K562 (cell line): ENCODE data around the gene TRUB2. TPM values are rescaled to one million over a fixed set of nuclear protein-coding genes. Genes with fewer than 3 reads are reported as not detected.

Source experiments
- BRD4 ChIP-seq: fragments of 200-600 bp; sonication (generic); IDR thresholded peaks from 2 replicates; pipeline ENCODE4 v1.6.1; 2017; ENCODE audit warnings: inconsistent platforms
- GTF2F1 ChIP-seq: IDR thresholded peaks from 2 replicates; pipeline ENCODE4 v1.6.1; 2011; ENCODE audit warnings: low read depth, low read length, improper control_type of control experiment
- KDM1A ChIP-seq, 2 experiments: fragments of 450-650 bp; IDR thresholded peaks; 2 replicates each; pipeline ENCODE4 v1.6.1; 2016; ENCODE audit warnings: mild to moderate bottlenecking in 2 of 2
- KDM2B ChIP-seq: fragments of 250-450 bp; sonication (Bioruptor Pico); IDR thresholded peaks from 2 replicates; pipeline ENCODE4 v1.8.0; 2021; ENCODE audit warnings: mild to moderate bottlenecking, moderate library complexity
- KDM4B ChIP-seq, 2 experiments: fragments of 450-650 bp in 1 of 2; sonication (generic) in 1 of 2; IDR thresholded peaks; 2 replicates each; pipeline ENCODE4 v1.6.1; 2016 to 2017; ENCODE audit warnings: borderline replicate concordance in 2 of 2, antibody characterized with exemption in 1 of 2, low read depth in 1 of 2, mild to moderate bottlenecking in 1 of 2
- MAFK ChIP-seq: IDR thresholded peaks from 2 replicates; pipeline ENCODE4 v1.6.1; 2011; ENCODE audit warnings: low read length, improper control_type of control experiment
- MAZ ChIP-seq, 2 experiments: fragments of 450-650 bp in 1 of 2; sonication (generic) in 1 of 2; formaldehyde crosslinking; IDR thresholded peaks in 1 of 2; conservative IDR thresholded peaks in 1 of 2; 2 replicates each; pipeline versions ENCODE4 v1.4.0 to v1.5.0; 2020; ENCODE audit warnings: mild to moderate bottlenecking in 1 of 2, missing genetic modification reagents in 1 of 2
- MTF1 ChIP-seq: fragments of 250-450 bp; sonication (Bioruptor Pico); IDR thresholded peaks from 2 replicates; pipeline ENCODE4 v1.9.0; 2021; ENCODE audit warnings: moderate library complexity, mild to moderate bottlenecking, inconsistent platforms, borderline replicate concordance
- MYNN ChIP-seq, 2 experiments: sonication (generic); formaldehyde crosslinking in 1 of 2; IDR thresholded peaks; 2 replicates each; pipeline versions ENCODE4 v1.5.0 to v1.6.1; 2016 to 2020; ENCODE audit warnings: antibody characterized with exemption in 1 of 2, missing genetic modification reagents in 1 of 2
- PPARD ChIP-seq: fragments of 250-450 bp; sonication (Bioruptor Pico); IDR thresholded peaks from 2 replicates; pipeline ENCODE4 v1.8.0; 2022; ENCODE audit warnings: inconsistent platforms, mild to moderate bottlenecking, moderate library complexity
- SRSF7 ChIP-seq: fragments of 200-400 bp; formaldehyde crosslinking; optimal IDR thresholded peaks from 2 replicates; pipeline ENCODE3; 2017; ENCODE audit warnings: mild to moderate bottlenecking, low read depth, low read length
- TSC22D4 ChIP-seq: fragments of 450-650 bp; IDR thresholded peaks from 2 replicates; pipeline ENCODE4 v1.6.1; 2016; ENCODE audit warnings: missing genetic modification characterization, missing biosample characterization, control low read depth
- ZC3H8 ChIP-seq: fragments of 450-650 bp; IDR thresholded peaks from 2 replicates; pipeline ENCODE4 v1.6.1; 2017
- ZNF444 ChIP-seq: fragments of 250-450 bp; sonication (Bioruptor Pico); IDR thresholded peaks from 2 replicates; pipeline ENCODE4 v1.4.0; 2020; ENCODE audit warnings: mild to moderate bottlenecking, moderate library complexity
- ZNF507 ChIP-seq: conservative IDR thresholded peaks from 2 replicates; pipeline ENCODE4 v1.6.1; 2017; ENCODE audit warnings: missing genetic modification characterization, missing compliant biosample characterization
- ZNF76 ChIP-seq: fragments of 250-450 bp; sonication (Bioruptor Pico); IDR thresholded peaks from 2 replicates; pipeline ENCODE4 v1.4.0; 2020; ENCODE audit warnings: mild to moderate bottlenecking, moderate library complexity, borderline replicate concordance
- ZNF778 ChIP-seq: fragments of 450-650 bp; formaldehyde crosslinking; IDR thresholded peaks from 2 replicates; pipeline ENCODE4 v1.4.0; 2020; ENCODE audit warnings: mild to moderate bottlenecking, moderate library complexity
- polyA plus RNA-seq, 8 experiments: library from polyadenylated mRNA; depleted of rRNA in 4 of 8; stranded (reverse) in 5 of 8; unstranded in 3 of 8; fragments of >200 nt; fragmentation: Nextera tagmentation in 2 of 8; fragmentation: Illumina TruSeq in 1 of 8; extraction: Ambion mirVana in 2 of 8; extraction: Trizol in 1 of 8; gene quantifications; 2 replicates each; pipeline versions ENCODE4 v1.2.1 to v1.2.3, GENCODE V29; 2011 to 2014; ENCODE audit warnings: inconsistent platforms in 1 of 8, missing spikeins in 1 of 8
- total RNA-seq, 7 experiments: library from RNA; depleted of rRNA in 6 of 7; stranded (reverse); fragments of >200 nt in 6 of 7; fragmentation: Illumina TruSeq in 2 of 7; extraction: Trizol in 2 of 7; gene quantifications; 2 replicates each; pipeline versions ENCODE4 v1.2.1 to v1.2.3, GENCODE V29; 2011 to 2021; ENCODE audit warnings: low replicate concordance in 1 of 7
- TF ChIP-seq, protein P1 (sequence below): fragments of 250-450 bp; sonication (Bioruptor Pico); IDR thresholded peaks from 2 replicates; pipeline ENCODE4 v1.8.0; 2022; ENCODE audit warnings: inconsistent platforms
- TF ChIP-seq, protein P2 (sequence below), 2 experiments: fragments of 450-650 bp in 1 of 2; sonication (generic) in 1 of 2; formaldehyde crosslinking in 1 of 2; IDR thresholded peaks in 1 of 2; conservative IDR thresholded peaks in 1 of 2; 2 replicates each; pipeline versions ENCODE4 v1.6.1 to v1.8.1; 2016 to 2023; ENCODE audit warnings: mild to moderate bottlenecking in 2 of 2, moderate library complexity in 2 of 2, inconsistent platforms in 1 of 2, missing genetic modification reagents in 1 of 2
- TF ChIP-seq, protein P3 (sequence below): fragments of 250-450 bp; sonication (Bioruptor Pico); IDR thresholded peaks from 2 replicates; pipeline ENCODE4 v1.4.0; 2020; ENCODE audit warnings: borderline replicate concordance
- TF ChIP-seq, protein P4 (sequence below): fragments of 450-650 bp; conservative IDR thresholded peaks from 2 replicates; pipeline ENCODE4 v1.6.1; 2016; ENCODE audit warnings: missing genetic modification characterization, low read depth, mild to moderate bottlenecking, control low read depth, missing compliant biosample characterization

Gene TRUB2
- total and polyA plus RNA-seq, 9 of the 15 experiments (the other 6 are each of a cell fraction or from before 2014, with no cell fraction given) = 9.3 to 110 (median 63.0) TPM

DNA sequence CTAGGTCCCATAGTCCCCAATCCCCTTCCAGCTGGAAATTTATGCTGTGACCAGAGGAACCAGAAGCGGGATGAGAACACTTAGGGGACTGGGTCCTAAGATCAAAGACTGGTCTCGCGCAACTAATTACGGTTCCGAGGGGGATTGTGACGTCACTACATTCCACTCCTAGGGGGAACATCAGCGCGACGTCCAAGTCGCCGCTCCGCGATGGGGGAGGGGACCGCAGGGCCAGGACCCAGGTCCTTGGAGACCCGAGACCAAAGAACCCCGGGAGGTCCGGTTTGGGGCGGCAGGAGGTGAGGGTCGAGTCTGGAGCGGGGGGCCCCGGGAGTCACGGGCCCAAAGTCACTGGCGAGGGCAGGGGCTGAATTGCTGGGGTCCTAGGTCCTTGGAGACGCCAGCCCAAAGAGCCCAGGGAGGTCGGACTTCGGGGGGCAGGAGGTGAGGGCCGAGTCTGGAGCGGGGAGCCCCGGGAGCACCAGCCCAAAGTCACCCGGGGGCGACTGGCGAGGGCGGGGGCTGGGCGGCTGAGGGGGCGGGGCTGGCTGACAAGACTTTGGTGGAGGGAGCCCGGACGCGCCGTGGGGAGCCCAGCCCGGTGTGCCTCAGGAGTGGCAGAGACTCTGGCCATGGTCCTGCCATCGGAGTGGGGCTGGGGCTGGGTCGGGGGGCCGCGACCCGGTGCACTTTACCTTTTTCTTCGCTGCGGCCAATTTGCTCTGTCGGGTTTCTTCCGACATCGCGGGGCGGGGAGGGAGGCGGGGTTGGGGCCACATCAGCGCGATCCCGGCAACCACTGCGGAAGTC, 46.8 kb downstream of the TRUB2 start, which contains the start of gene GOLGA2 (continued):
- TF ChIP-seq, protein P1, sequence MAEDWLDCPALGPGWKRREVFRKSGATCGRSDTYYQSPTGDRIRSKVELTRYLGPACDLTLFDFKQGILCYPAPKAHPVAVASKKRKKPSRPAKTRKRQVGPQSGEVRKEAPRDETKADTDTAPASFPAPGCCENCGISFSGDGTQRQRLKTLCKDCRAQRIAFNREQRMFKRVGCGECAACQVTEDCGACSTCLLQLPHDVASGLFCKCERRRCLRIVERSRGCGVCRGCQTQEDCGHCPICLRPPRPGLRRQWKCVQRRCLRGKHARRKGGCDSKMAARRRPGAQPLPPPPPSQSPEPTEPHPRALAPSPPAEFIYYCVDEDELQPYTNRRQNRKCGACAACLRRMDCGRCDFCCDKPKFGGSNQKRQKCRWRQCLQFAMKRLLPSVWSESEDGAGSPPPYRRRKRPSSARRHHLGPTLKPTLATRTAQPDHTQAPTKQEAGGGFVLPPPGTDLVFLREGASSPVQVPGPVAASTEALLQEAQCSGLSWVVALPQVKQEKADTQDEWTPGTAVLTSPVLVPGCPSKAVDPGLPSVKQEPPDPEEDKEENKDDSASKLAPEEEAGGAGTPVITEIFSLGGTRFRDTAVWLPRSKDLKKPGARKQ (CRISPR knock-in tag) = no peak
- no peak for TF ChIP-seq SRSF7
- TF ChIP-seq KDM4B (IDR thresholded peaks at IDR 0.05; ENCODE audit: borderline replicate concordance in 2 of 2, low read depth in 1 of 2) = no peak
- TF ChIP-seq, protein P2, sequence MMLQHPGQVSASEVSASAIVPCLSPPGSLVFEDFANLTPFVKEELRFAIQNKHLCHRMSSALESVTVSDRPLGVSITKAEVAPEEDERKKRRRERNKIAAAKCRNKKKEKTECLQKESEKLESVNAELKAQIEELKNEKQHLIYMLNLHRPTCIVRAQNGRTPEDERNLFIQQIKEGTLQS (IDR thresholded peaks at IDR 0.05) = no peak
- TF ChIP-seq, protein P2 (CRISPR knock-in tag; conservative IDR thresholded peaks at IDR 0.05) = peak; percentile 93; the same call in 1 of the 2 replicates
- TF ChIP-seq ZNF778 (CRISPR knock-in tag) = no peak
- TF ChIP-seq TSC22D4 = no peak
- no peak for TF ChIP-seq ZC3H8
- 0 out of 2 replicates have a peak, but pooled peaks have one; percentile 1 for TF ChIP-seq MAFK
- no peak for TF ChIP-seq PPARD (CRISPR knock-in tag)
- TF ChIP-seq BRD4 = peak; percentile 100
- TF ChIP-seq, protein P3, sequence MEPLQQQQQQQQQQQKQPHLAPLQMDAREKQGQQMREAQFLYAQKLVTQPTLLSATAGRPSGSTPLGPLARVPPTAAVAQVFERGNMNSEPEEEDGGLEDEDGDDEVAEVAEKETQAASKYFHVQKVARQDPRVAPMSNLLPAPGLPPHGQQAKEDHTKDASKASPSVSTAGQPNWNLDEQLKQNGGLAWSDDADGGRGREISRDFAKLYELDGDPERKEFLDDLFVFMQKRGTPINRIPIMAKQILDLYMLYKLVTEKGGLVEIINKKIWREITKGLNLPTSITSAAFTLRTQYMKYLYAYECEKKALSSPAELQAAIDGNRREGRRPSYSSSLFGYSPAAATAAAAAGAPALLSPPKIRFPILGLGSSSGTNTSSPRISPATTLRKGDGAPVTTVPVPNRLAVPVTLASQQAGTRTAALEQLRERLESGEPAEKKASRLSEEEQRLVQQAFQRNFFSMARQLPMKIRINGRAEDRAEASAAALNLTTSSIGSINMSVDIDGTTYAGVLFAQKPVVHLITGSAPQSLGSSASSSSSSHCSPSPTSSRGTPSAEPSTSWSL (CRISPR knock-in tag) = 0 out of 2 replicates have a peak, but pooled peaks have one; percentile 66
- no peak for TF ChIP-seq ZNF507 (tag)
- TF ChIP-seq MTF1 (CRISPR knock-in tag) = no peak; the same call in none of the 2 replicates
- TF ChIP-seq, protein P4, sequence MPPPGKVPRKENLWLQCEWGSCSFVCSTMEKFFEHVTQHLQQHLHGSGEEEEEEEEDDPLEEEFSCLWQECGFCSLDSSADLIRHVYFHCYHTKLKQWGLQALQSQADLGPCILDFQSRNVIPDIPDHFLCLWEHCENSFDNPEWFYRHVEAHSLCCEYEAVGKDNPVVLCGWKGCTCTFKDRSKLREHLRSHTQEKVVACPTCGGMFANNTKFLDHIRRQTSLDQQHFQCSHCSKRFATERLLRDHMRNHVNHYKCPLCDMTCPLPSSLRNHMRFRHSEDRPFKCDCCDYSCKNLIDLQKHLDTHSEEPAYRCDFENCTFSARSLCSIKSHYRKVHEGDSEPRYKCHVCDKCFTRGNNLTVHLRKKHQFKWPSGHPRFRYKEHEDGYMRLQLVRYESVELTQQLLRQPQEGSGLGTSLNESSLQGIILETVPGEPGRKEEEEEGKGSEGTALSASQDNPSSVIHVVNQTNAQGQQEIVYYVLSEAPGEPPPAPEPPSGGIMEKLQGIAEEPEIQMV (tag) = no peak
- no peak for TF ChIP-seq MYNN (IDR thresholded peaks at IDR 0.05)
- no peak for TF ChIP-seq MYNN (CRISPR knock-in tag; IDR thresholded peaks at IDR 0.05)
- TF ChIP-seq MAZ (CRISPR knock-in tag; conservative IDR thresholded peaks at IDR 0.05 in 1 of 2, IDR thresholded peaks at IDR 0.05 in 1 of 2) = peak in 1 of 2 experiments; percentile 88; a peak in 2 of 4 replicates
- 0 out of 2 replicates have a peak, but pooled peaks have one; percentile 48 for TF ChIP-seq KDM2B (CRISPR knock-in tag)
- 0 out of 2 replicates have a peak, but pooled peaks have one; percentile 28 for TF ChIP-seq ZNF444
- 0 out of 2 replicates have a peak, but pooled peaks have one; percentile 40 for TF ChIP-seq ZNF76
- 0 out of 2 replicates have a peak, but pooled peaks have one; percentile 20 for TF ChIP-seq GTF2F1
- TF ChIP-seq KDM1A (IDR thresholded peaks at IDR 0.05) = no peak
